ENCODE results near the gene FRY. TPM values are rescaled to one million over a fixed set of nuclear protein-coding genes. Genes with fewer than 3 reads are reported as not detected.

FRY gene
- total and polyA plus RNA-seq, 2 donors from 2014 or later, result 21.8 to 69.5 TPM

GRCh38 chr13:32243695-32244094 lies 212.1 kb downstream of the FRY start:
- TF ChIP-seq CTCF (IDR thresholded peaks at IDR 0.05; ENCODE audit: borderline replicate concordance, extremely low read depth, insufficient read depth), result no peak
- no peaks in the 10 kb centered on the region for H3K27me3 ChIP-seq (ENCODE audit: control insufficient read depth, insufficient read depth, low read length)
- no peak overlapping the region for H3K4me3 ChIP-seq (ENCODE audit: low read length in 3 of 3)
- FAIRE-seq (no peak), DNase-seq (no peak)
- H3K27ac ChIP-seq (ENCODE audit: low read depth in 2 of 2, low read length in 2 of 2), result no peak overlapping the region
- intact Hi-C loops (cut with DNase I), result no loop called here
- no peaks in the 10 kb centered on the region for H3K4me1 ChIP-seq (ENCODE audit: control insufficient read depth in 2 of 3, insufficient read depth in 2 of 3, low read depth in 1 of 3, low read length in 3 of 3)
- no peak overlapping the region for H3K9ac ChIP-seq (ENCODE audit: low read length in 3 of 3)
- no peaks in the 10 kb centered on the region for H3K9me3 ChIP-seq (ENCODE audit: control insufficient read depth in 2 of 3, insufficient read depth in 1 of 3, low read length in 3 of 3)
- H3K36me3 ChIP-seq (ENCODE audit: control insufficient read depth in 2 of 3, insufficient read depth in 3 of 3, low read length in 3 of 3), result peaks cover 0 to 8% (median 5%) of the 10 kb centered on the region in 3 donors

- intact Hi-C loops (cut with DNase I), result no loop called here
- no peak for TF ChIP-seq CTCF (IDR thresholded peaks at IDR 0.05; ENCODE audit: borderline replicate concordance, extremely low read depth, insufficient read depth)
- Histone ChIP-seq H3K9me3 (ENCODE audit: control insufficient read depth in 2 of 3, insufficient read depth in 1 of 3, low read length in 3 of 3) (no peaks in the 10 kb centered on the region), H3K27me3 (ENCODE audit: control insufficient read depth, insufficient read depth, low read length) (no peaks in the 10 kb centered on the region), H3K27ac (ENCODE audit: low read depth in 2 of 2, low read length in 2 of 2) (no peak overlapping the region), H3K9ac (ENCODE audit: low read length in 3 of 3) (no peak overlapping the region), H3K4me1 (ENCODE audit: control insufficient read depth in 2 of 3, insufficient read depth in 2 of 3, low read depth in 1 of 3, low read length in 3 of 3) (no peaks in the 10 kb centered on the region), H3K36me3 (ENCODE audit: control insufficient read depth in 2 of 3, insufficient read depth in 3 of 3, low read length in 3 of 3) (peaks cover 0 to 11% (median 3%) of the 10 kb centered on the region in 3 donors), H3K4me3 (ENCODE audit: low read length in 3 of 3) (no peak overlapping the region)
- no peak for DNase-seq
- no peak for FAIRE-seq
These were observed 214.0 kb downstream of the FRY start for GRCh38 chr13:32245555-32245954.

- FAIRE-seq (no peak), DNase-seq (peak in 4 of 5 donors; percentile 27 to 70 (median 40))
These were observed 214.9 kb downstream of the FRY start for GRCh38 chr13:32246468-32246867.

More at GRCh38 chr13:32246468-32246867, 214.9 kb downstream of the FRY start:
- H3K4me1 ChIP-seq (ENCODE audit: control insufficient read depth in 2 of 3, insufficient read depth in 2 of 3, low read depth in 1 of 3, low read length in 3 of 3), result no peaks in the 10 kb centered on the region
- H3K27ac ChIP-seq (ENCODE audit: low read depth in 2 of 2, low read length in 2 of 2), result no peak overlapping the region
- H3K9me3 ChIP-seq (ENCODE audit: control insufficient read depth in 2 of 3, insufficient read depth in 1 of 3, low read length in 3 of 3), result no peaks in the 10 kb centered on the region
- intact Hi-C loops (cut with DNase I), result no loop called here
- no peaks in the 10 kb centered on the region for H3K27me3 ChIP-seq (ENCODE audit: control insufficient read depth, insufficient read depth, low read length)
- no peak overlapping the region for H3K4me3 ChIP-seq (ENCODE audit: low read length in 3 of 3)
- peak; percentile 60 for TF ChIP-seq CTCF (IDR thresholded peaks at IDR 0.05; ENCODE audit: borderline replicate concordance, extremely low read depth, insufficient read depth)
- H3K9ac ChIP-seq (ENCODE audit: low read length in 3 of 3), result no peak overlapping the region
- H3K36me3 ChIP-seq (ENCODE audit: control insufficient read depth in 2 of 3, insufficient read depth in 3 of 3, low read length in 3 of 3), result peaks cover 0 to 8% (median 3%) of the 10 kb centered on the region in 3 donors

All from kidney (tissue), 14 donors.